Liver (tissue), 3 donors: ENCODE results near the gene TPM4.

Experiments used
- CTCF ChIP-seq: fragments of 150-350 bp; IDR thresholded peaks from 2 replicates; pipeline ENCODE4 v1.5.1; 2017; ENCODE audit warnings: improper control_type of control experiment, low read depth, low read length; ENCODE audit not compliant: missing input control
- FOXA1 ChIP-seq: IDR thresholded peaks from 2 replicates; pipeline ENCODE4 v1.6.1; 2016; ENCODE audit warnings: antibody characterized with exemption
- FOXA2 ChIP-seq: IDR thresholded peaks from 2 replicates; pipeline ENCODE4 v1.6.1; 2016; ENCODE audit warnings: antibody characterized with exemption
- HNF4A ChIP-seq, 2 donors: conservative IDR thresholded peaks; 2 replicates each; pipeline ENCODE4 v1.6.1; 2016; ENCODE audit warnings: antibody characterized with exemption in 2 of 2, mild to moderate bottlenecking in 2 of 2
- NR2F2 ChIP-seq: IDR thresholded peaks from 2 replicates; pipeline ENCODE4 v1.6.1; 2016; ENCODE audit warnings: antibody characterized with exemption
- RAD21 ChIP-seq, 2 donors: IDR thresholded peaks; 2 replicates each; pipeline ENCODE4 v1.6.1; 2016; ENCODE audit warnings: antibody characterized with exemption in 2 of 2, mild to moderate bottlenecking in 2 of 2
- SP1 ChIP-seq: IDR thresholded peaks from 2 replicates; pipeline ENCODE4 v1.6.1; 2018; ENCODE audit warnings: antibody characterized with exemption, mild to moderate bottlenecking
- ZBTB33 ChIP-seq: IDR thresholded peaks from 2 replicates; pipeline ENCODE4 v1.6.1; 2016; ENCODE audit warnings: antibody characterized with exemption
- donor health status: healthy.
- donor health status: healthy.

DNA sequence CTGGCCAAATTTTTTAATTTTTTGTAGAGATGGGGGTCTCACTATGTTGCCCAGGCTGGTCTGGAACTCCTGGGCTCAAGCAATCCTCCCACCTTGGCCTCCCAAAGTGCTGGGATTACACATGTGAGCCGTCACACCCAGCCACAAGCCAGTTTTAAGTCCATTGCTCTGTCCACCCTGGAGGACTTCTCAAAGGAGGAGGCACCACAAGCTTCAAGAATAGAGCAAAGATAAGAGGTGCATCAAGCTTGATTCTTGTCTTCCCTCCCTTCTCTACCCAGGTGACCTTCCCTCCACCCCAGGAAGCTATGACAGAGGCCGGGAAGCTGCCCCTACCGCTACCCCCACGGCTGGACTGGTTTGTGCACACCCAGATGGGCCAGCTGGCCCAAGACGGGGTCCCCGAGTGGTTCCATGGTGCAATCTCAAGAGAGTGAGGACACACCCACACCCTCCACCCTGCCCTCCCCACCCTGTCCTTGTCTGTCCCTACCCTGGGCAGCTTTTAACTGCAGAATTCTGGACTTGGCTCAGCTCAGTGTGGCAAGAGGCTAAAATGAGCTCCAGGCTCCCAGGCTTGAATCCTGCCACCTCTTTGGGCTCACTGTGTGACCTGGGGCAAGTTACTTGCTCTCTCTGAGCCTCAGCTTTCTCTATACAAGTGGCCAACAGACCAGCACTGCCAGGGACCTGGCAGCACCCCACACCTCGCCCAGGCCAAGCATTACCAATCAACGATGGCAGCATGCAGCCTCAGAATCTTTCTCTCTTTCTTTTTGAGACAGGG is 72.3 kb downstream of the TPM4 start:
- TF ChIP-seq ZBTB33 = no peak
- no peak for TF ChIP-seq CTCF
- TF ChIP-seq FOXA2 = no peak
- TF ChIP-seq SP1 = no peak
- no peak for TF ChIP-seq FOXA1
- TF ChIP-seq HNF4A (conservative IDR thresholded peaks at IDR 0.05) = no peak
- TF ChIP-seq NR2F2 = no peak
- no peak for TF ChIP-seq RAD21 (IDR thresholded peaks at IDR 0.05)
